Psoas muscle (tissue), 8 donors: ENCODE results near the gene FNDC3B. TPM values are rescaled to one million over a fixed set of nuclear protein-coding genes. Genes with fewer than 3 reads are reported as not detected.
A peak's percentile ranks its signal among the peaks of the same experiment; 100 is the strongest.

ENCODE experiments used
- ATAC-seq, 4 donors: fragments of 200-7000 bp; cut with Tn5 transposase; one replicate each; pipeline ENCODE4 v1.9.1; 2020; ENCODE audit warnings: moderate library complexity in 3 of 4, mild to moderate bottlenecking in 2 of 4
- DNase-seq, 2 donors: peaks; one replicate each; pipeline ENCODE4 v3.0.0-alpha.2; 2020
- H3K27ac ChIP-seq: fragments of 200-600 bp; one replicate; pipeline ENCODE4 v1.8.0; 2022
- H3K27me3 ChIP-seq, 3 donors: fragments of 200-600 bp in 1 of 3; one replicate each; pipeline versions ENCODE4 v1.6.1 to v1.8.0; 2013 to 2022; ENCODE audit warnings: low read length in 2 of 3, mild to moderate bottlenecking in 2 of 3, moderate library complexity in 1 of 3; ENCODE audit not compliant: insufficient read depth in 3 of 3
- H3K36me3 ChIP-seq, 2 donors: fragments of 200-600 bp in 1 of 2; one replicate each; pipeline versions ENCODE4 v1.6.1 to v1.8.0; 2013 to 2022; ENCODE audit warnings: low read depth in 1 of 2, mild to moderate bottlenecking in 1 of 2, moderate library complexity in 1 of 2; ENCODE audit not compliant: insufficient read depth in 1 of 2
- H3K4me1 ChIP-seq: fragments of 200-600 bp; one replicate; pipeline ENCODE4 v1.8.0; 2022
- H3K4me3 ChIP-seq: fragments of 200-600 bp; one replicate; pipeline ENCODE4 v1.8.0; 2022; ENCODE audit warnings: mild to moderate bottlenecking
- H3K9me3 ChIP-seq: fragments of 200-600 bp; one replicate; pipeline ENCODE4 v1.8.0; 2022
- WGBS, 3 donors: extraction: QIAGEN DNeasy Blood & Tissue Kit; methylation state at CpG; one replicate each; pipeline versions ENCODE4 v1.1.6 to v1.1.7; 2013; 5-methylcytosine and 5-hydroxymethylcytosine counted together
- intact Hi-C, 2 donors: fragments of 100-400 bp; cut with DNase I; formaldehyde crosslinking; loops; one replicate each; pipeline versions ENCODE4 v1.11.0 to v1.14.2; 2022
- polyA plus RNA-seq, 3 donors: library from polyadenylated mRNA; stranded (reverse); fragments of 200-250 nt; gene quantifications; one replicate each; pipeline ENCODE4 v1.2.3, GENCODE V29; 2013
- total RNA-seq, 4 donors: library from RNA; stranded (reverse); fragmentation: NEBNext Ultra II Directional in 2 of 4; extraction: Animal tissue kit (Norgen Biotek cat#: 25700) in 2 of 4; gene quantifications; one replicate each; pipeline versions ENCODE4 v1.2.1 to v1.2.4, GENCODE V29; 2021 to 2023
- TF ChIP-seq, protein P1 (sequence below): fragments of 200-600 bp; IDR thresholded peaks from one replicate; pipeline ENCODE4 v1.8.0; 2022; ENCODE audit warnings: antibody characterized with exemption
- donor health status: healthy with polysubstance abuse.
- donor health status: DM: no; HTN: no; CAD: no; lungs with moderate emphysema.
- donor health status: Bipolar disorder and iron deficiency.
- donor health status: healthy.
- donor health status: DM: yes; HTN: yes; CAD: no.
- donor health status: DM: no; HTN: no; CAD: no.
- donor health status: DM: no; HTN: no; CAD: no.
- donor health status: DM: yes; HTN: yes; CAD: no.

Gene FNDC3B
- total and polyA plus RNA-seq, 7 donors, result 12.4 to 133 (median 50.8) TPM

DNA sequence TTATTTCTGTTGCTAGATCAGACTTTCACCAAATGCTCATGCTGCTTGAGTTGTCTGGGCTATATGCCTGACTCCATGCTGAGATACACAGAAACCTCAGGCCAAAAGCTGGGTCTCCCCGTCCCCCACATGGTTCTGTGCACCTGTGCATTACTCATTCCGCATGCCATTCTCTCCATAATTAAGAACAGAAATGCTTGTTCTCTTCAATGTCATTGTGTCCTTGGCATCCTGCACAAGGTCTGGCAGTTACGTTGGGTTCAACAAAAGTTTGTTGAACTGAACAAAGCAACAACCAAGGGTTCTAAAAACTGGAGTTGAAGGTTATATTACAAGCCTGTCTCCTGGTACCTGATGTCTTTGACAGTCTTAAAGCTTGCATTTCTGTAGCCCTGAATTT lies 177.5 kb downstream of the FNDC3B start:
- Histone ChIP-seq H3K9me3 (no peaks in the 10 kb centered on the region), H3K27me3 (no peaks in the 10 kb centered on the region), H3K27ac (no peak overlapping the region), H3K4me1 (peaks cover 55% of the 10 kb centered on the region), H3K4me3 (no peak overlapping the region), H3K36me3 (no peaks in the 10 kb centered on the region)
- ATAC-seq (peak in 1 of 4 donors; percentile 14), DNase-seq (no peak)
- TF ChIP-seq, protein P1, sequence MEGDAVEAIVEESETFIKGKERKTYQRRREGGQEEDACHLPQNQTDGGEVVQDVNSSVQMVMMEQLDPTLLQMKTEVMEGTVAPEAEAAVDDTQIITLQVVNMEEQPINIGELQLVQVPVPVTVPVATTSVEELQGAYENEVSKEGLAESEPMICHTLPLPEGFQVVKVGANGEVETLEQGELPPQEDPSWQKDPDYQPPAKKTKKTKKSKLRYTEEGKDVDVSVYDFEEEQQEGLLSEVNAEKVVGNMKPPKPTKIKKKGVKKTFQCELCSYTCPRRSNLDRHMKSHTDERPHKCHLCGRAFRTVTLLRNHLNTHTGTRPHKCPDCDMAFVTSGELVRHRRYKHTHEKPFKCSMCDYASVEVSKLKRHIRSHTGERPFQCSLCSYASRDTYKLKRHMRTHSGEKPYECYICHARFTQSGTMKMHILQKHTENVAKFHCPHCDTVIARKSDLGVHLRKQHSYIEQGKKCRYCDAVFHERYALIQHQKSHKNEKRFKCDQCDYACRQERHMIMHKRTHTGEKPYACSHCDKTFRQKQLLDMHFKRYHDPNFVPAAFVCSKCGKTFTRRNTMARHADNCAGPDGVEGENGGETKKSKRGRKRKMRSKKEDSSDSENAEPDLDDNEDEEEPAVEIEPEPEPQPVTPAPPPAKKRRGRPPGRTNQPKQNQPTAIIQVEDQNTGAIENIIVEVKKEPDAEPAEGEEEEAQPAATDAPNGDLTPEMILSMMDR, result no peak
- intact Hi-C loops, result no loop called here
- 52 to 60% (median 53%) methylated on average over 3 of the region's 3 CpGs for WGBS, 3 donors

DNA sequence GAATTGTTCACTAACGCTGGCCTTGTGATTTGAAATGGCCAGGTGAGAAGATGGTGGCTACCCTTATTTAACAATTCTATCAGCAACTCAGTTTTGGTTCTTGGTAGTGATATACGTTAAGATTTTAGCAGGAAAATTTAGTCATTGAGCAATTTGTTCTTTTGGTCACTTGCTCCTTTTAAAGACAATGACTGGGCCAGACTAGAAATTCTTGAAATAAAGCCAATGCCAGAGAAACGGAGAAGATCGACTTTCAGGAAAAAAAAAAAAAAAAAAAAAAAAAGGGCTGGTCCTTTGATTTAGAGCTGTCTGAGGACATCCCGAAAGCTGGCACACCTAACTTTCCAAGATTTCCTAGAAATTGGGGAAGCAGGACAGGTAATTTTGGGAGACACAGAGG lies 178.5 kb downstream of the FNDC3B start:
- TF ChIP-seq, protein P1, result no peak
- 19 to 29% (median 23%) methylated on average over 5 of the region's 5 CpGs for WGBS, 3 donors
- Histone ChIP-seq H3K4me1 (peaks cover 45% of the 10 kb centered on the region), H3K4me3 (no peak overlapping the region), H3K27ac (no peak overlapping the region), H3K9me3 (no peaks in the 10 kb centered on the region), H3K27me3 (no peaks in the 10 kb centered on the region), H3K36me3 (no peaks in the 10 kb centered on the region)
- intact Hi-C loops, result no loop called here
- ATAC-seq, result peak in 1 of 4 donors; percentile 33
- no peak for DNase-seq

DNA sequence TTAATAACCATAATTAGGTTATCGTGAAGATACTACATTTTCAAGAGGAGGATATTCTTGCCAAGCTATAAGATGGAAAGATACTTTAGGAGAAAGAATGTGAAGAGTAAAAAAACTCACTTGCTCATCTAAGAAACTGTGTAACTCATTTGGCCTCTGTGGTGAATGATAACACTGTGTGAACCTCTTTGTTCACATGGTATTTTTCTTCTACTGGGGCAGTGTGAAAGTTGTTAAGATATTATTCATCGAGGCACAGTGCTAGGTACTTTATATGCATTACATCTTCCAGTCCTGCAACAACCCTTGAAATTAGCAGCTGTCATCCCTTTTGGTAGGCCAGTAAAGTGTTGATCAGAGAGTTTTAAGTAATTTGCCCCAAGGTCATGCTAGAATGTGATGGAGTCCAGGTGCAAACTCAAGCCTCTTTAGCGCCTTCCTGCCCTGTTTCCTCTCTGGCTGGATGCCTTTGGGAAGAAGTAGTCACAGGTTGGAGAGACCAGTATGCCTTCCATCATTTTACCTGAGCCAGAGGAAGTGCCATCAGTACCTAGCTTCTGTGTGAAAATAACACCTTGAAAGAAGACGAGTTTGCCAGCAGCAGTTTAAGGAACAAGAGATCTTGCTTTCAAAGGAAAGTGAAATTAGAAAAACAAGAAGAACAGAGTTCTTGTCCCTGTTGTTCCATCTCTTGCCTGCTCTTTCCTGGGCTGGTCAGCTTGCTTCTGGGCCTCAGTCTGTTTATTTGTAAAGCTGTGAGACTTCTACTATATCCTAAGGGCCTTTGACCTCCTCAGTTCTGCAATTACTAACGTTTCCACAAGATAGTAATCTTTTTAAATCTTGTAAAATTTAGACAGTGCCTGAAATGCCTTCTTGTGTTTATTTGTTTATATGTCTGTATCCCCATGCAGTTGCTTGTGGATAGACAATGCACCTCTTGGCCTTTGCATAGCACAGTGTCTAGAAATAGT lies 179.3 kb downstream of the FNDC3B start:
- no peak overlapping the region for H3K27ac ChIP-seq
- no peak overlapping the region for H3K4me3 ChIP-seq
- H3K36me3 ChIP-seq, result no peaks in the 10 kb centered on the region
- no peaks in the 10 kb centered on the region for H3K27me3 ChIP-seq
- H3K9me3 ChIP-seq, result no peaks in the 10 kb centered on the region
- no peak for ATAC-seq
- DNase-seq, result no peak
- intact Hi-C loops, result no loop called here
- WGBS, 3 donors, result 49 to 59% (median 54%) methylated on average over 5 of the region's 5 CpGs
- TF ChIP-seq, protein P1, result no peak
- H3K4me1 ChIP-seq, result peaks cover 37% of the 10 kb centered on the region

DNA sequence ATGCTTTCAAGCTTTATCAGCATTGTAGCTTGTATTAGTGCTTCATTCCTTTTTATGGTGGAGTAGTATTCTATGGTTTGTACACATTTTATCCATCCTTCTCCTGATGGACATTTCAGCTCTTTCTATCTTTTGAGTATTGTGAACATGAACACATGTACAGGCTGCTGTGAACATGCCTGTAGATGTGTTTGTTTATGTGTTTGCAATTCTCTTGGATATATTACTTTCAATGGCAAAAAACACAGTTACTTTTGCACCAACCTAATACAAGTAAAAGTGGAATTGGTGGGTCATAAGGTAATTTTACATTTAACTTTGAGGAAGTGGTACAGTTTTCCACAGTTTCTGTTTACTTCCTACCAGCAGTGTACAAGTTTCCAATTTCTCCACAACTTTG lies 180.4 kb downstream of the FNDC3B start:
- Histone ChIP-seq H3K4me3 (no peak overlapping the region), H3K36me3 (no peaks in the 10 kb centered on the region), H3K27ac (no peak overlapping the region), H3K4me1 (peaks cover 33% of the 10 kb centered on the region), H3K27me3 (no peaks in the 10 kb centered on the region), H3K9me3 (no peaks in the 10 kb centered on the region)
- intact Hi-C loops, result no loop called here
- TF ChIP-seq, protein P1, result no peak
- ATAC-seq (no peak), DNase-seq (no peak)
